A549 (cell line): ENCODE results near the gene TRANK1. TPM values are rescaled to one million over a fixed set of nuclear protein-coding genes. Genes with fewer than 3 reads are reported as not detected.
A peak's percentile ranks its signal among the peaks of the same experiment; 100 is the strongest.

ENCODE experiments used
- ATAC-seq, 2 experiments: fragments of 200-7000 bp in 1 of 2; fragments of >200 bp in 1 of 2; cut with Nextera tagmentation in 1 of 2; cut with Tn5 transposase in 1 of 2; 3 replicates each; pipeline versions ENCODE4 v1.8.0 to v1.9.1; 2018 to 2020; ENCODE audit warnings: mild to moderate bottlenecking in 1 of 2, moderate library complexity in 1 of 2
- CTCF ChIA-PET: fragments of 300-600 bp; sonication (Branson Sonifier 250); formaldehyde crosslinking; extraction: SDS; loops from one replicate; lab custom pipeline; 2021; ENCODE audit warnings: antibody characterized with exemption, inconsistent platforms; lab: Yijun Ruan, JAX
- POLR2A ChIA-PET: fragments of 350-600 bp; formaldehyde crosslinking; extraction: SDS; loops from one replicate; lab custom pipeline; 2021; ENCODE audit warnings: antibody characterized with exemption, inconsistent platforms; lab: Yijun Ruan, JAX
- DNase-seq, 2 experiments: peaks; one replicate each; pipeline versions ENCODE4 v3.0.0 to v3.0.0-alpha.2; 2011 to 2016; ENCODE audit warnings: low read depth in 1 of 2, low spot score in 1 of 2
- FAIRE-seq: peaks from 2 replicates; lab custom pipeline; 2011; peaks lifted over from hg19 to GRCh38; lab: Jason Lieb, UNC
- H3K27ac ChIP-seq, 2 experiments: fragments of >200 bp; sonication (Bioruptor Twin); formaldehyde crosslinking; 3 replicates each; pipeline ENCODE4 v1.5.1; 2016 to 2017
- H3K4me1 ChIP-seq: fragments of >200 bp; sonication (Bioruptor Twin); formaldehyde crosslinking; 3 replicates; pipeline ENCODE4 v1.6.1; 2016
- H3K4me2 ChIP-seq: fragments of >200 bp; sonication (Bioruptor Twin); formaldehyde crosslinking; 3 replicates; pipeline ENCODE4 v1.6.1; 2016
- H3K4me3 ChIP-seq: fragments of >200 bp; sonication (Bioruptor Twin); formaldehyde crosslinking; 3 replicates; pipeline ENCODE4 v1.5.1; 2016
- H3K9me3 ChIP-seq: fragments of >200 bp; sonication (Bioruptor Twin); formaldehyde crosslinking; 3 replicates; pipeline ENCODE4 v1.6.1; 2016
- BCL3 ChIP-seq: fragments of >200 bp; sonication (Bioruptor Twin); formaldehyde crosslinking; IDR thresholded peaks from 3 replicates; pipeline ENCODE4 v1.6.1; 2016
- CBX8 ChIP-seq: fragments of 200-600 bp; sonication (generic); IDR thresholded peaks from 2 replicates; pipeline ENCODE4 v1.6.1; 2016
- CHD2 ChIP-seq: fragments of 150-350 bp; IDR thresholded peaks from 2 replicates; pipeline ENCODE4 v1.6.1; 2014; ENCODE audit warnings: low read length; ENCODE audit not compliant: partially characterized antibody
- CHD4 ChIP-seq: fragments of 200-600 bp; sonication (generic); IDR thresholded peaks from 2 replicates; pipeline ENCODE4 v1.6.1; 2016; ENCODE audit warnings: antibody characterized with exemption, mild to moderate bottlenecking, borderline replicate concordance
- EP300 ChIP-seq, 2 experiments: fragments of >200 bp; sonication (Bioruptor Twin); formaldehyde crosslinking; IDR thresholded peaks; 2 replicates in 1 of 2; 3 replicates in 1 of 2; pipeline ENCODE4 v1.6.1; 2016 to 2017
- HMGXB4 ChIP-seq: fragments of 250-450 bp; sonication (Bioruptor Pico); IDR thresholded peaks from 2 replicates; pipeline ENCODE4 v1.5.0; 2021; ENCODE audit warnings: mild to moderate bottlenecking, moderate library complexity, borderline replicate concordance
- HOXB5 ChIP-seq: fragments of 250-450 bp; sonication (Bioruptor Pico); IDR thresholded peaks from 2 replicates; pipeline ENCODE4 v1.5.0; 2020; ENCODE audit warnings: mild to moderate bottlenecking, moderate library complexity
- MAFK ChIP-seq: fragments of 450-650 bp; IDR thresholded peaks from 2 replicates; pipeline ENCODE4 v1.6.1; 2014; ENCODE audit not compliant: partially characterized antibody
- MAZ ChIP-seq: fragments of 150-350 bp; IDR thresholded peaks from 2 replicates; pipeline ENCODE4 v1.6.1; 2014; ENCODE audit warnings: antibody characterized with exemption, low read depth, low read length, borderline replicate concordance
- NFE2L2 ChIP-seq: fragments of 150-350 bp; conservative IDR thresholded peaks from 2 replicates; pipeline ENCODE4 v1.6.1; 2014; ENCODE audit warnings: low read length
- NPAS2 ChIP-seq: fragments of 250-450 bp; sonication (Bioruptor Pico); IDR thresholded peaks from 2 replicates; pipeline ENCODE4 v1.8.0; 2022; ENCODE audit warnings: mild to moderate bottlenecking, moderate library complexity, borderline replicate concordance
- PHF8 ChIP-seq: fragments of 200-600 bp; sonication (generic); IDR thresholded peaks from 2 replicates; pipeline ENCODE4 v1.6.1; 2016; ENCODE audit warnings: low read depth, mild to moderate bottlenecking, antibody characterized with exemption, moderate library complexity, borderline replicate concordance
- RARB ChIP-seq: fragments of 250-450 bp; sonication (Bioruptor Pico); IDR thresholded peaks from 2 replicates; pipeline ENCODE4 v1.8.0; 2021; ENCODE audit warnings: mild to moderate bottlenecking, moderate library complexity
- RFX5 ChIP-seq: fragments of 450-650 bp; IDR thresholded peaks from 2 replicates; pipeline ENCODE4 v1.7.1; 2014; ENCODE audit warnings: antibody characterized with exemption, mild to moderate bottlenecking, moderate library complexity
- SREBF2 ChIP-seq: fragments of 450-650 bp; IDR thresholded peaks from 2 replicates; pipeline ENCODE4 v1.6.1; 2014; ENCODE audit warnings: mild to moderate bottlenecking, moderate library complexity
- USF2 ChIP-seq: fragments of 450-650 bp; IDR thresholded peaks from 2 replicates; pipeline ENCODE4 v1.6.1; 2014; ENCODE audit warnings: antibody characterized with exemption
- WGBS: methylation state at CpG from one replicate; pipeline ENCODE4 v1.1.6; 2017; ENCODE audit errors: missing lambda C conversion rate; 5-methylcytosine and 5-hydroxymethylcytosine counted together
- polyA plus RNA-seq, 4 experiments: library from polyadenylated mRNA; depleted of rRNA in 3 of 4; stranded (reverse); fragments of >200 nt; fragmentation: RNase III in 1 of 4; extraction: RNeasy Plus Mini Kit Qiagen cat#74134 plus additional on column Dnase treatment in 1 of 4; gene quantifications; 2 replicates in 3 of 4; 3 replicates in 1 of 4; pipeline ENCODE4 v1.2.3, GENCODE V29; 2011 to 2017

TRANK1 gene
- polyA plus RNA-seq, 2 of the 4 experiments (the other 2 are of a cell fraction): 0.58 to 3.2 TPM

GRCh38 chr3:36815375-36815774 is 129.5 kb downstream of the TRANK1 start:
- Histone ChIP-seq H3K4me1 (no peaks in the 10 kb centered on the region), H3K9me3 (no peaks in the 10 kb centered on the region), H3K27ac (no peak overlapping the region), H3K4me3 (no peak overlapping the region), H3K4me2 (no peak overlapping the region)
- no peak for FAIRE-seq
- TF ChIP-seq MAZ (no peak), HMGXB4 (CRISPR knock-in tag) (no peak), RFX5 (no peak), SREBF2 (no peak), HOXB5 (CRISPR knock-in tag) (no peak), USF2 (no peak), EP300 (IDR thresholded peaks at IDR 0.05) (no peak), CHD2 (no peak)
- ChIA-PET POLR2A (no interaction called here), CTCF (interaction anchor here (1.5 to 3.2 kb wide), 3 partner anchors 10 to 54 kb away, joined by 6 to 13 read pairs (median 12); no protein-coding TSS in a partner anchor)
- 63% methylated on average over 9 of the region's 9 CpGs for WGBS
- DNase-seq: no peak
- no peak; a peak in 1 of 6 replicates for ATAC-seq

- DNase-seq (no peak), ATAC-seq (peak; percentile 71 to 86; a peak in 4 of 6 replicates), FAIRE-seq (no peak)
- CTCF ChIA-PET: interaction anchor here (0.6 to 3.2 kb wide), 5 partner anchors 10 to 494 kb away, joined by 4 to 13 read pairs (median 6); no protein-coding TSS in a partner anchor
- H3K4me3 ChIP-seq: no peak overlapping the region
- POLR2A ChIA-PET: no interaction called here
- WGBS: 43% methylated on average over 4 of the region's 4 CpGs
- no peak for TF ChIP-seq PHF8
- no peak for TF ChIP-seq NFE2L2
- TF ChIP-seq MAFK: no peak
- no peak for TF ChIP-seq CHD4
- H3K27ac ChIP-seq: no peak overlapping the region
- H3K4me2 ChIP-seq: no peak overlapping the region
- H3K4me1 ChIP-seq: no peaks in the 10 kb centered on the region
- H3K9me3 ChIP-seq: no peaks in the 10 kb centered on the region
Measured at GRCh38 chr3:36814776-36815175, 130.1 kb downstream of the TRANK1 start.

GRCh38 chr3:36814066-36814717 is 130.7 kb downstream of the TRANK1 start:
- ATAC-seq (0 out of 6 replicates have a peak, but pooled peaks of 1 of the 2 experiments have one; percentile 37), FAIRE-seq (no peak), DNase-seq (no peak)
- Histone ChIP-seq H3K27ac (no peak overlapping the region), H3K4me3 (no peak overlapping the region), H3K4me2 (no peak overlapping the region), H3K4me1 (no peaks in the 10 kb centered on the region), H3K9me3 (no peaks in the 10 kb centered on the region)
- ChIA-PET CTCF (interaction anchor here (0.6 to 3.2 kb wide), 6 partner anchors 9 to 494 kb away, joined by 3 to 13 read pairs (median 5); no protein-coding TSS in a partner anchor), POLR2A (no interaction called here)
- TF ChIP-seq EP300 (IDR thresholded peaks at IDR 0.05) (no peak), RARB (CRISPR knock-in tag) (no peak), BCL3 (no peak), NPAS2 (CRISPR knock-in tag) (no peak), CBX8 (no peak)
- WGBS: 75% methylated on average over 6 of the region's 7 CpGs
